ENCODE data around the gene MCTS1. TPM values are rescaled to one million over a fixed set of nuclear protein-coding genes. Genes with fewer than 3 reads are reported as not detected.
"Not testable (repeated sequence)": the region's sequence is repeated elsewhere in the genome, so short reads cannot be mapped to it uniquely, and the experiment has no call there.

The MCTS1 gene
- total and polyA plus RNA-seq, 9 donors = 33.4 to 43.6 (median 38.1) TPM

- WGBS (ENCODE audit: insufficient coverage) = no CpG with 5 or more reads among the region's 1 CpG
- Histone ChIP-seq H3K27ac (ENCODE audit: low read length) (no peak overlapping the region), H3K4me3 (ENCODE audit: low read length) (no peak overlapping the region), H3K4me1 (ENCODE audit: control insufficient read depth, insufficient read depth, low read length) (no peaks in the 10 kb centered on the region), H3K36me3 (ENCODE audit: control insufficient read depth, insufficient read depth, low read length) (no peaks in the 10 kb centered on the region), H3K27me3 (ENCODE audit: control insufficient read depth, insufficient read depth, low read length) (peaks cover 2% of the 10 kb centered on the region), H3K9me3 (replicated peaks; ENCODE audit: control insufficient read depth, low read depth, low read length) (no peaks in the 10 kb centered on the region)
- DNase-seq = no peak
Observed at GRCh38 chrX:120564925-120565324, 39.0 kb upstream of the MCTS1 start.

DNA sequence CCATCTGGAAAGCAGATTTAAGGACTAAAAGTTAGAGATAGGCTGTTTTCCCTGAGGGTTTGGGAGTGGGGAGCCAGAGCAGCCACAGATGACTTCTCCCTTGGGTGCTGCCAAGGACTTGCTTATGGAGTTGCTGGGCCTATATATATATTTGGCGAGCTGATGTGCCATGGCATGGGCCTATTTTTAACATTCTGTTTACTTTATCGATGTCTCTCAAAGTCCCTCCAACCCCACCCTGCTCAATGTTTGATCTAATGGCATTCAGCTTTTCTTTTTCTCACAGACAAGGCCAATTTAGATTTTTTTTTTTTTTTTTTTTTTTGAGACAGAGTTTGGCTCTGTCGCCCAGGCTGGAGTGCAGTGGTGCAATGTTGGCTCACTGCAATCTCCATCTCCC is 37.1 kb upstream of the MCTS1 start:
- WGBS (ENCODE audit: insufficient coverage) = no CpG with 5 or more reads among the region's 3 CpGs
- Histone ChIP-seq H3K4me1 (ENCODE audit: control insufficient read depth, insufficient read depth, low read length) (no peaks in the 10 kb centered on the region), H3K4me3 (ENCODE audit: low read length) (no peak overlapping the region), H3K27me3 (ENCODE audit: control insufficient read depth, insufficient read depth, low read length) (no peaks in the 10 kb centered on the region), H3K27ac (ENCODE audit: low read length) (no peak overlapping the region), H3K36me3 (ENCODE audit: control insufficient read depth, insufficient read depth, low read length) (no peaks in the 10 kb centered on the region), H3K9me3 (replicated peaks; ENCODE audit: control insufficient read depth, low read depth, low read length) (no peaks in the 10 kb centered on the region)
- DNase-seq = no peak

DNA sequence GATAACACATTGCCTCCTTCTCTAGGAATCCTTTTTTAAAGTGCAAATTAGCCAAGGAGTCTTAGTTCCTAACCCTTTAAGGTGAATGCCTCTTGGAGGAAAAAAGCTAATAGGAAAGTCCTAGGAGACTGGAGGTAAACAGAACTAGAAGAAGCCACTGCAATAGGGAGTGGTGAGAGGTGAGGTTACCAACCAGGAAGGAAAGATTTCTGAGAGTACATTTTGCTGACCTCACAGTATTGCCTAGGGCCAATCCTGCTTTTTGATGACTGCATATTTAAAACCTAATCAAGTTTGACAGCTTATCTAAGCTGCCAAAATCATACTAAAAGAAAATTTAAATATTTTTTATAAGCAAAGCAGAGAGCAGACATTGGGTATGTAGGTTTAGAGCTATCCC is 35.9 kb upstream of the MCTS1 start:
- H3K9me3 ChIP-seq (replicated peaks; ENCODE audit: control insufficient read depth, low read depth, low read length) = no peaks in the 10 kb centered on the region
- no peak for DNase-seq
- H3K4me3 ChIP-seq (ENCODE audit: low read length) = no peak overlapping the region
- H3K27me3 ChIP-seq (ENCODE audit: control insufficient read depth, insufficient read depth, low read length) = no peaks in the 10 kb centered on the region
- H3K4me1 ChIP-seq (ENCODE audit: control insufficient read depth, insufficient read depth, low read length) = no peaks in the 10 kb centered on the region
- no peaks in the 10 kb centered on the region for H3K36me3 ChIP-seq (ENCODE audit: control insufficient read depth, insufficient read depth, low read length)
- no peak overlapping the region for H3K27ac ChIP-seq (ENCODE audit: low read length)

GRCh38 chrX:120568609-120569008 is 35.3 kb upstream of the MCTS1 start:
- Histone ChIP-seq H3K9me3 (replicated peaks; ENCODE audit: control insufficient read depth, low read depth, low read length) (no peaks in the 10 kb centered on the region), H3K27me3 (ENCODE audit: control insufficient read depth, insufficient read depth, low read length) (no peaks in the 10 kb centered on the region), H3K4me3 (ENCODE audit: low read length) (no peak overlapping the region), H3K36me3 (ENCODE audit: control insufficient read depth, insufficient read depth, low read length) (no peaks in the 10 kb centered on the region), H3K27ac (ENCODE audit: low read length) (no peak overlapping the region), H3K4me1 (ENCODE audit: control insufficient read depth, insufficient read depth, low read length) (no peaks in the 10 kb centered on the region)
- no peak for DNase-seq
- no CpG with 5 or more reads among the region's 3 CpGs for WGBS (ENCODE audit: insufficient coverage)

GRCh38 chrX:120570011-120570600 is 33.8 kb upstream of the MCTS1 start:
- Histone ChIP-seq H3K4me3 (ENCODE audit: low read length) (no peak overlapping the region), H3K4me1 (ENCODE audit: control insufficient read depth, insufficient read depth, low read length) (no peaks in the 10 kb centered on the region), H3K27me3 (ENCODE audit: control insufficient read depth, insufficient read depth, low read length) (no peaks in the 10 kb centered on the region), H3K27ac (ENCODE audit: low read length) (no peak overlapping the region), H3K36me3 (ENCODE audit: control insufficient read depth, insufficient read depth, low read length) (no peaks in the 10 kb centered on the region), H3K9me3 (replicated peaks; ENCODE audit: control insufficient read depth, low read depth, low read length) (no peaks in the 10 kb centered on the region)
- DNase-seq = no peak
- no CpG with 5 or more reads among the region's 3 CpGs for WGBS (ENCODE audit: insufficient coverage)

DNA sequence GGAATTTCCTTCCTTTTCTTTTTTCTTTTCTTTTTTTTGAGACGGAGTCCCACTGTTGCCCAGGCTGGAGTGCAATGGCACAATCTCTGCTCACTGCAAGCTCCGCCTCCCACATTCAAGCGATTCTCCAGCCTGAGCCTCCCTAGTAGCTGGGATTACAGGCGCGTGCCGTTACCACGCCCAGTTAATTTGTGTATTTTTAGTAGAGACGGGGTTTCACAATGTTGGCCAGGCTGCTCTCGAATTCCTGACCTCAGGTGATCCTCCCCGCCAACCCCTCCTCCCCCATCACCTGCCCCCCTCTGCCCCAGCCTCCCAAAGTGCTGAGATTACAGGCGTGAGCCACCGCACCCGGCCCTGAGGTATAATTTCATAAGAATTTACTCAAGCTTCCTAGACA is 30.1 kb upstream of the MCTS1 start:
- not testable (repeated sequence) for H3K9me3 ChIP-seq (replicated peaks; ENCODE audit: control insufficient read depth, low read depth, low read length); H3K36me3 ChIP-seq (ENCODE audit: control insufficient read depth, insufficient read depth, low read length); DNase-seq; H3K27me3 ChIP-seq (ENCODE audit: control insufficient read depth, insufficient read depth, low read length); H3K4me3 ChIP-seq (ENCODE audit: low read length); H3K27ac ChIP-seq (ENCODE audit: low read length); H3K4me1 ChIP-seq (ENCODE audit: control insufficient read depth, insufficient read depth, low read length)
- 90% methylated on average over 4 of the region's 13 CpGs for WGBS (ENCODE audit: insufficient coverage)

DNA sequence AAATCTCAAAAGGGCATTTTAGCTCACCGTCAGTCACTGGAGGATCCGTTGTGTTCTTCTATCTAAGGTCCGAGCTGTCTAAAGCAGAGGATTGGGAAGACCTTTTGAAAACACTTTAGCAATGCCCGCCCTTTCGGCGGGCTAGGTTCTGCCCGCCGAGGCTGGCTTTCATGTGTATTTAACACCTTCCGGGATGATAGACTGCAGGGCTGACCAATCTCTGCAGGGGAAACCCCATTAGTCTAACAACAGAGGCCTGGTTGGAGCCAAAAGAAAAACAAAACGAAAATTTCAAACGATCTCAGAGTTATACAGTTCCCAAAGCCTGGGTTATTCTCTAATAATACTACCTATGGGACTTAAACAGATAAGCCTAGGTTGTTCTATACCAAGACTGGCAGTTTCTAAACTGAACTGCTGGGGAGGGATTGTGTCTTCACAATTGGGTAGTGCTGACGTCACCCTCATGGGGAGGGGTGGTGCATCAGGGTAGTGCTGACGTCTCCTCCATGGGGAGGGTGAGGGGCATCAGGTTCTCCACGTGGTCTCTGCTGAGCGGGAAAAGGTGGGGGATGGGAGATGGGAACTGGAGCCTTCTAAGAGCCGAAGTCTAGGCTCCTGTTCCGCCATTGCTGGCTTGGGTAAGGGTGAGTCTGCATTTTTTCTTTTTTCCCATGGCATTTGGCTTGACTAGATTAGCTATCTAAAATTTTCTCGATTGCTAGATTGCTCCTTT is 28.4 kb upstream of the MCTS1 start:
- Histone ChIP-seq H3K36me3 (ENCODE audit: control insufficient read depth, insufficient read depth, low read length) (no peaks in the 10 kb centered on the region), H3K9me3 (replicated peaks; ENCODE audit: control insufficient read depth, low read depth, low read length) (no peaks in the 10 kb centered on the region), H3K4me3 (ENCODE audit: low read length) (no peak overlapping the region), H3K27ac (ENCODE audit: low read length) (no peak overlapping the region), H3K27me3 (ENCODE audit: control insufficient read depth, insufficient read depth, low read length) (no peaks in the 10 kb centered on the region), H3K4me1 (ENCODE audit: control insufficient read depth, insufficient read depth, low read length) (no peaks in the 10 kb centered on the region)
- DNase-seq = no peak
- WGBS (ENCODE audit: insufficient coverage) = 67% methylated on average over 14 of the region's 18 CpGs

- no peaks in the 10 kb centered on the region for H3K27me3 ChIP-seq (ENCODE audit: control insufficient read depth, insufficient read depth, low read length)
- WGBS (ENCODE audit: insufficient coverage) = no CpG with 5 or more reads among the region's 2 CpGs
- no peaks in the 10 kb centered on the region for H3K36me3 ChIP-seq (ENCODE audit: control insufficient read depth, insufficient read depth, low read length)
- no peaks in the 10 kb centered on the region for H3K9me3 ChIP-seq (replicated peaks; ENCODE audit: control insufficient read depth, low read depth, low read length)
- no peak overlapping the region for H3K4me3 ChIP-seq (ENCODE audit: low read length)
- no peak overlapping the region for H3K27ac ChIP-seq (ENCODE audit: low read length)
- no peaks in the 10 kb centered on the region for H3K4me1 ChIP-seq (ENCODE audit: control insufficient read depth, insufficient read depth, low read length)
- DNase-seq = no peak
Observed at GRCh38 chrX:120585702-120586101, 18.2 kb upstream of the MCTS1 start.

DNA sequence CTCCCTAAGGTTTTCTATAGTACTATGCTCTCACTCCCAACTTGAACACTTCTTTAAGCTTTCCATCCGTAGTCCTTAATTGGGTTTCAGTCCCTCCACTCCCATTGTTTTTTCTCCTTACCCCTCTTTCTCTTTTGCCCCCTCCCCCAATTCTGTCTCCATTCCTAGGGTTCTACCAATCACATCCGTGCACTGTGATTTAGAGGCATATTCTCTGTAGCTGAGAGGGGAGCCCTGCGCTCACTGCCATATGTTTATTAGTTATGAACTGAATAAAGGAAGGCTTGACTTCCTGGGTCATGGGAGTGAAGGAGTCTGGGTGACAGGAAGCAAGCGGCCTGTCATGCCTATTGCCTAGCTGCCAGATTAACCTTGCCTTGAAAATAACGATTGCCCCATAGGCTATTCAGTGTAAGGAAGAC is 471 bp downstream of the MCTS1 start:
- peak overlapping the region; percentile 56 for H3K4me3 ChIP-seq (ENCODE audit: low read length)
- H3K9me3 ChIP-seq (replicated peaks; ENCODE audit: control insufficient read depth, low read depth, low read length) = no peaks in the 10 kb centered on the region
- WGBS (ENCODE audit: insufficient coverage) = 40% methylated on average over 3 of the region's 5 CpGs
- H3K4me1 ChIP-seq (ENCODE audit: control insufficient read depth, insufficient read depth, low read length) = no peaks in the 10 kb centered on the region
- H3K27me3 ChIP-seq (ENCODE audit: control insufficient read depth, insufficient read depth, low read length) = no peaks in the 10 kb centered on the region
- no peaks in the 10 kb centered on the region for H3K36me3 ChIP-seq (ENCODE audit: control insufficient read depth, insufficient read depth, low read length)
- peak overlapping the region; percentile 91 for H3K27ac ChIP-seq (ENCODE audit: low read length)
- DNase-seq = peak; percentile 61

- no peak overlapping the region for H3K4me3 ChIP-seq (ENCODE audit: low read length)
- H3K36me3 ChIP-seq (ENCODE audit: control insufficient read depth, insufficient read depth, low read length) = no peaks in the 10 kb centered on the region
- H3K4me1 ChIP-seq (ENCODE audit: control insufficient read depth, insufficient read depth, low read length) = no peaks in the 10 kb centered on the region
- no peaks in the 10 kb centered on the region for H3K27me3 ChIP-seq (ENCODE audit: control insufficient read depth, insufficient read depth, low read length)
- no peak overlapping the region for H3K27ac ChIP-seq (ENCODE audit: low read length)
- no peak for DNase-seq
- no peaks in the 10 kb centered on the region for H3K9me3 ChIP-seq (replicated peaks; ENCODE audit: control insufficient read depth, low read depth, low read length)
- WGBS (ENCODE audit: insufficient coverage) = no CpG with 5 or more reads among the region's 1 CpG
Observed at GRCh38 chrX:120612086-120612485, 8.2 kb downstream of the MCTS1 start.

- H3K4me3 ChIP-seq (ENCODE audit: low read length) = no peak overlapping the region
- no peaks in the 10 kb centered on the region for H3K36me3 ChIP-seq (ENCODE audit: control insufficient read depth, insufficient read depth, low read length)
- H3K4me1 ChIP-seq (ENCODE audit: control insufficient read depth, insufficient read depth, low read length) = no peaks in the 10 kb centered on the region
- no peak overlapping the region for H3K27ac ChIP-seq (ENCODE audit: low read length)
- H3K27me3 ChIP-seq (ENCODE audit: control insufficient read depth, insufficient read depth, low read length) = no peaks in the 10 kb centered on the region
- DNase-seq = peak; percentile 65
- no peaks in the 10 kb centered on the region for H3K9me3 ChIP-seq (replicated peaks; ENCODE audit: control insufficient read depth, low read depth, low read length)
Observed at GRCh38 chrX:120614816-120615215, 10.9 kb downstream of the MCTS1 start.
